Keratinocyte (primary cell): ENCODE measurements around the gene RPP25L. TPM values are rescaled to one million over a fixed set of nuclear protein-coding genes. Genes with fewer than 3 reads are reported as not detected.
A peak's percentile ranks its signal among the peaks of the same experiment; 100 is the strongest.

Experiments
- DNase-seq: peaks from one replicate; pipeline ENCODE4 v3.0.0-alpha.2; 2011; ENCODE audit warnings: low read depth, missing footprints, low spot score
- FAIRE-seq: peaks from 2 replicates; lab custom pipeline; 2011; peaks lifted over from hg19 to GRCh38; lab: Jason Lieb, UNC
- H2AFZ ChIP-seq: 2 replicates; pipeline ENCODE4 v1.6.0; 2012; ENCODE audit warnings: low read length, control low read depth, inconsistent platforms; ENCODE audit not compliant: control insufficient read depth
- H3K27ac ChIP-seq: 2 replicates; pipeline ENCODE4 v1.5.1; 2011; ENCODE audit warnings: low read length; ENCODE audit not compliant: control insufficient read depth, insufficient read depth
- H3K27me3 ChIP-seq: 3 replicates; pipeline ENCODE4 v1.6.0; 2011; ENCODE audit warnings: low read length; ENCODE audit not compliant: control insufficient read depth, insufficient read depth; ENCODE audit errors: extremely low read depth
- H3K36me3 ChIP-seq, 2 experiments: 2 replicates in 1 of 2; 3 replicates in 1 of 2; pipeline ENCODE4 v1.5.1; 2011; ENCODE audit warnings: low read length in 2 of 2, mild to moderate bottlenecking in 1 of 2; ENCODE audit not compliant: control insufficient read depth in 2 of 2, insufficient read depth in 2 of 2; ENCODE audit errors: extremely low read depth in 1 of 2
- H3K4me1 ChIP-seq: 3 replicates; pipeline ENCODE4 v1.5.1; 2011; ENCODE audit warnings: low read length; ENCODE audit not compliant: control insufficient read depth, insufficient read depth; ENCODE audit errors: extremely low read depth
- H3K4me2 ChIP-seq: 3 replicates; pipeline ENCODE4 v1.6.0; 2011; ENCODE audit warnings: low read depth, low read length; ENCODE audit not compliant: control insufficient read depth, insufficient read depth; ENCODE audit errors: extremely low read depth
- H3K4me3 ChIP-seq, 3 experiments: fragments of 200-600 bp in 1 of 3; sonication (generic) in 1 of 3; 2 replicates in 2 of 3; 3 replicates in 1 of 3; pipeline ENCODE4 v1.5.1; 2011 to 2016; ENCODE audit warnings: low read length in 3 of 3, mild to moderate bottlenecking in 3 of 3, control low read depth in 2 of 3, inconsistent platforms in 1 of 3, low read depth in 1 of 3, mixed read lengths in 1 of 3, mixed run types in 1 of 3, moderate library complexity in 1 of 3; ENCODE audit not compliant: control insufficient read depth in 2 of 3, insufficient read depth in 2 of 3; ENCODE audit errors: extremely low read depth in 1 of 3
- H3K79me2 ChIP-seq: 2 replicates; pipeline ENCODE4 v1.6.0; 2012; ENCODE audit warnings: low read length; ENCODE audit not compliant: control insufficient read depth, insufficient read depth
- H3K9ac ChIP-seq: 3 replicates; pipeline ENCODE4 v1.6.0; 2011; ENCODE audit warnings: low read length; ENCODE audit not compliant: control insufficient read depth, insufficient read depth; ENCODE audit errors: extremely low read depth
- H3K9me1 ChIP-seq: 3 replicates; pipeline ENCODE4 v1.6.0; 2011; ENCODE audit warnings: low read length; ENCODE audit not compliant: control insufficient read depth, insufficient read depth; ENCODE audit errors: extremely low read depth
- H3K9me3 ChIP-seq: 2 replicates; pipeline ENCODE4 v1.5.1; 2012; ENCODE audit warnings: low read depth, low read length; ENCODE audit not compliant: control insufficient read depth
- H4K20me1 ChIP-seq: 3 replicates; pipeline ENCODE4 v1.6.0; 2011; ENCODE audit warnings: low read length; ENCODE audit not compliant: control insufficient read depth, insufficient read depth; ENCODE audit errors: extremely low read depth
- EZH2 ChIP-seq: IDR thresholded peaks from one replicate; pipeline ENCODE4 v1.6.1; 2012; ENCODE audit warnings: inconsistent platforms, mild to moderate bottlenecking, low read length, moderate library complexity
- dilution Hi-C: fragments of 300-500 bp; cut with MboI; formaldehyde crosslinking; loops from one replicate; pipeline ENCODE4 v1.7.0; 2020; ENCODE audit warnings: low sequenced_read_pairs; ENCODE audit not compliant: extremely low pct_ligation_motif_present
- polyA plus RNA-seq, 5 experiments: library from polyadenylated mRNA; depleted of rRNA in 3 of 5; stranded (reverse) in 3 of 5; stranded (forward) in 1 of 5; unstranded in 1 of 5; fragments of >200 nt; gene quantifications; 1 replicate in 1 of 5; 2 replicates in 3 of 5; 3 replicates in 1 of 5; pipeline versions ENCODE4 v1.2.1 to v1.2.3, GENCODE V29; 2011 to 2012; ENCODE audit warnings: missing spikeins in 2 of 5, low read depth in 1 of 5, low replicate concordance in 1 of 5
- TF ChIP-seq, protein P1 (sequence below), 3 experiments: IDR thresholded peaks in 1 of 3; conservative IDR thresholded peaks in 1 of 3; optimal IDR thresholded peaks in 1 of 3; 2 replicates in 2 of 3; 3 replicates in 1 of 3; pipeline versions ENCODE3 to v1.5.1; 2011; ENCODE audit warnings: low read length in 3 of 3, mild to moderate bottlenecking in 3 of 3, moderate library complexity in 2 of 3, control low read depth in 1 of 3, inconsistent platforms in 1 of 3; ENCODE audit not compliant: insufficient read depth in 2 of 3; ENCODE audit errors: extremely low read depth in 1 of 3

The RPP25L gene
- polyA plus RNA-seq, 1 donor (not counting 4 experiments of a cell fraction or from before 2014, with no cell fraction given): 23.4 TPM

- FAIRE-seq (no peak), DNase-seq (no peak)
- H3K27ac ChIP-seq: no peak within 1 kb of the TSS
- peak within 1 kb of the TSS; percentile 47 for H2AFZ ChIP-seq
- no peaks in the 10 kb centered on the region for H3K9me3 ChIP-seq
- H3K4me2 ChIP-seq: peak within 1 kb of the TSS; percentile 47
- H3K79me2 ChIP-seq: no peaks in the 10 kb centered on the region
- TF ChIP-seq EZH2: peak; percentile 85
- TF ChIP-seq, protein P1, sequence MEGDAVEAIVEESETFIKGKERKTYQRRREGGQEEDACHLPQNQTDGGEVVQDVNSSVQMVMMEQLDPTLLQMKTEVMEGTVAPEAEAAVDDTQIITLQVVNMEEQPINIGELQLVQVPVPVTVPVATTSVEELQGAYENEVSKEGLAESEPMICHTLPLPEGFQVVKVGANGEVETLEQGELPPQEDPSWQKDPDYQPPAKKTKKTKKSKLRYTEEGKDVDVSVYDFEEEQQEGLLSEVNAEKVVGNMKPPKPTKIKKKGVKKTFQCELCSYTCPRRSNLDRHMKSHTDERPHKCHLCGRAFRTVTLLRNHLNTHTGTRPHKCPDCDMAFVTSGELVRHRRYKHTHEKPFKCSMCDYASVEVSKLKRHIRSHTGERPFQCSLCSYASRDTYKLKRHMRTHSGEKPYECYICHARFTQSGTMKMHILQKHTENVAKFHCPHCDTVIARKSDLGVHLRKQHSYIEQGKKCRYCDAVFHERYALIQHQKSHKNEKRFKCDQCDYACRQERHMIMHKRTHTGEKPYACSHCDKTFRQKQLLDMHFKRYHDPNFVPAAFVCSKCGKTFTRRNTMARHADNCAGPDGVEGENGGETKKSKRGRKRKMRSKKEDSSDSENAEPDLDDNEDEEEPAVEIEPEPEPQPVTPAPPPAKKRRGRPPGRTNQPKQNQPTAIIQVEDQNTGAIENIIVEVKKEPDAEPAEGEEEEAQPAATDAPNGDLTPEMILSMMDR (optimal IDR thresholded peaks at IDR 0.05 in 1 of 3, IDR thresholded peaks at IDR 0.05 in 1 of 3, conservative IDR thresholded peaks at IDR 0.05 in 1 of 3; ENCODE audit: extremely low read depth in 1 of 3, insufficient read depth in 2 of 3, low read length in 3 of 3): no peak
- H3K4me1 ChIP-seq: peaks cover 5% of the 10 kb centered on the region
- H3K9me1 ChIP-seq: no peaks in the 10 kb centered on the region
- no peaks in the 10 kb centered on the region for H3K36me3 ChIP-seq
- no peaks in the 10 kb centered on the region for H4K20me1 ChIP-seq
- H3K27me3 ChIP-seq: peaks cover 48% of the 10 kb centered on the region
- no peak within 1 kb of the TSS for H3K9ac ChIP-seq
- peak within 1 kb of the TSS; percentile 22 to 38 (median 25) for H3K4me3 ChIP-seq
- dilution Hi-C loops: no loop called here
Observed at GRCh38 chr9:34628656-34629490, 17.0 kb upstream of the RPP25L start, which contains the start of gene ARID3C. Gene ARID3C, minus strand, starts transcription at chr9:34629066. Its CDS starts 1,052 bp downstream, at chr9:34628014.

DNA sequence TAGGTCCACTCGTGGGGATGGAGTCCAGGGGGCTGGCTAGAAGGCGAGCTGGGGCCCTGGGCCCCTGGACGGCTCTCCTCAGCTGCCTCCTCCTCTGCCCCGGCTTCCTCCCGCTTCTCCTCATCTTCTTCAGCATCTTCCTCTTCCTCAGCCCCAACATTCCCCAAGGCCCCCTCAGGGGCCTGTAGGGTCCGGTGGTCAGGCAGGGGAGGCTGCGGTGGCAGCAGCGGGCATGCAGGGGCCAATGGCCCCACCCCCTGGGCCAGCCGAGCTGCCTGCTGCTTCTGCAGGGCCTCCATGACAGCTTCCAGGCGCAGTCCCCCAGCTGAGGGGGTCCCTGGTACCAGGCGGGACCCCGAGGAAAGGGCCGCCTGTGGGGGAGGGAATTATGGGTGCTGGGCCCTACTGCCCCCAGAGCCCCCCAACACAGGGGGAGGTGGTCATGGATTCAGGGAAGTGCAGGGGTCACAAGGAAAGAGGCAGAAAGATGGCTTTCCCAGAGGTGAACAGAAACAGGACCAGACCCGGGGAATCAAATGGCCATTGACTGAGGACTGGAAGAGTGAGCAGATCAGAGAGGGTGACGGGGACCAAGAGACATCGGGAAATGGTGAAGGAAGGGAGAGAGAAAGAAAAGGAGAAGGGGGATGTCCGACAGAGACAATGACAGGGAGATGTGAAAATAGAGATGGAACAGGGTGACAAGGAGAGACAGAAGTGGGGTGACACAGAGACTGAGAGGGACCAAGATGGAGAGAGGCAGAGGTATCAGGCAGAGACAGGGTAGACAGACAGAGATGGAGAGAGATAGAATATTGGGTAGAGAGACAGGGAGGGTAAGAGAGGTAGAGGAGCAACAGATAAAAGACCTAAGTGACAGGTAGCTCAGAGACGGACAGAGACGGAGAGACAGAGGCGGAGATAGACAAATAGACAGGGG lies 16.1 kb upstream of the RPP25L start:
- no peaks in the 10 kb centered on the region for H3K9me3 ChIP-seq
- H3K36me3 ChIP-seq: no peaks in the 10 kb centered on the region
- H2AFZ ChIP-seq: no peak overlapping the region
- TF ChIP-seq, protein P1 (optimal IDR thresholded peaks at IDR 0.05 in 1 of 3, IDR thresholded peaks at IDR 0.05 in 1 of 3, conservative IDR thresholded peaks at IDR 0.05 in 1 of 3; ENCODE audit: extremely low read depth in 1 of 3, insufficient read depth in 2 of 3, low read length in 3 of 3): no peak
- no peak for TF ChIP-seq EZH2
- no peak overlapping the region for H3K9ac ChIP-seq
- H3K4me1 ChIP-seq: peaks cover 5% of the 10 kb centered on the region
- H3K9me1 ChIP-seq: no peaks in the 10 kb centered on the region
- FAIRE-seq: no peak
- H3K27ac ChIP-seq: no peak overlapping the region
- H3K4me3 ChIP-seq: peak overlapping the region in 1 of 3 experiments; percentile 16
- H3K4me2 ChIP-seq: peak overlapping the region; percentile 47
- peaks cover 48% of the 10 kb centered on the region for H3K27me3 ChIP-seq
- no peaks in the 10 kb centered on the region for H3K79me2 ChIP-seq
- DNase-seq: no peak
- H4K20me1 ChIP-seq: no peaks in the 10 kb centered on the region
- dilution Hi-C loops: no loop called here
